ENCODE data around the gene XPO4. TPM values are rescaled to one million over a fixed set of nuclear protein-coding genes. Genes with fewer than 3 reads are reported as not detected.

The XPO4 gene
- total and polyA plus RNA-seq, 2 of the 13 experiments (the other 11 are each of a cell fraction or from before 2014, with no cell fraction given): 8.4 to 24.8 TPM

- BruUV-seq (replicated peaks): no TSS peak
- H3K4me3 ChIP-seq (replicated peaks in 1 of 3; ENCODE audit: insufficient read depth in 1 of 3, low read depth in 2 of 3, low read length in 3 of 3): no peak overlapping the region
- H3K27ac ChIP-seq (ENCODE audit: extremely low read length, insufficient read depth, low read length): no peak overlapping the region
- H3K4me2 ChIP-seq (ENCODE audit: low read depth, low read length): no peak overlapping the region
- H3K4me1 ChIP-seq (ENCODE audit: insufficient read depth, low read length): peaks cover 21% of the 10 kb centered on the region
- TF ChIP-seq FOXK2 (IDR thresholded peaks at IDR 0.05): no peak
- TF ChIP-seq ZBTB26 (CRISPR knock-in tag; IDR thresholded peaks at IDR 0.05; ENCODE audit: borderline replicate concordance): no peak
- TF ChIP-seq TBL1XR1 (IDR thresholded peaks at IDR 0.05; ENCODE audit: borderline replicate concordance, low read length, partially characterized antibody): no peak
- TF ChIP-seq FIP1L1 (IDR thresholded peaks at IDR 0.05; ENCODE audit: borderline replicate concordance, insufficient read depth, low read depth, low read length): no peak
- TF ChIP-seq HNF4A (CRISPR knock-in tag; IDR thresholded peaks at IDR 0.05): no peak
- no peak for TF ChIP-seq ZFP36L1 (CRISPR knock-in tag; IDR thresholded peaks at IDR 0.05)
- no peak for TF ChIP-seq SRSF9 (IDR thresholded peaks at IDR 0.05; ENCODE audit: borderline replicate concordance, insufficient read depth, low read depth, low read length, poor library complexity, severe bottlenecking)
- no peak for TF ChIP-seq ZNF18 (CRISPR knock-in tag; IDR thresholded peaks at IDR 0.05; ENCODE audit: insufficient replicate concordance)
- no peak for TF ChIP-seq TIGD3 (CRISPR knock-in tag; IDR thresholded peaks at IDR 0.05; ENCODE audit: borderline replicate concordance)
- TF ChIP-seq CHCHD3 (CRISPR knock-in tag; IDR thresholded peaks at IDR 0.05): no peak
- no peak for TF ChIP-seq NR2F1 (CRISPR knock-in tag; IDR thresholded peaks at IDR 0.05)
- no peak for TF ChIP-seq CHD4 (IDR thresholded peaks at IDR 0.05; ENCODE audit: borderline replicate concordance, low read length)
- TF ChIP-seq RNF2 (conservative IDR thresholded peaks at IDR 0.05; ENCODE audit: low read depth): no peak
- no peak for TF ChIP-seq ZMYM3 (CRISPR knock-in tag; IDR thresholded peaks at IDR 0.05)
- TF ChIP-seq PAXIP1 (CRISPR knock-in tag; conservative IDR thresholded peaks at IDR 0.05): no peak
- no peaks in the 10 kb centered on the region for H3K79me2 ChIP-seq (ENCODE audit: insufficient read depth, low read length)
- 82% methylated on average over 29 of the region's 29 CpGs for WGBS (ENCODE audit: low lambda C conversion rate)
- no peaks in the 10 kb centered on the region for H3K9me3 ChIP-seq (ENCODE audit: low read length)
- DNase-seq (ENCODE audit: low spot score): no peak
- no peak for ATAC-seq
- POLR2A ChIA-PET: no interaction called here
- CTCF ChIA-PET (ENCODE audit: low intra/inter-chr PET ratio, low total read pairs): no interaction called here
- in situ Hi-C loops (cut with HindIII; ENCODE audit: extremely low pct_ligation_motif_present, low pct_unique_long_range_greater_than_20kb): loop anchor here (10.0 kb wide), 1 partner anchor 229 kb away; the partner anchor contains the start of genes MRPL57 and SKA3
- intact Hi-C loops (cut with micrococcal nuclease; ENCODE audit: unreplicated experiment): no loop called here
- no peak overlapping the region for H2AFZ ChIP-seq (ENCODE audit: low read length)
- no peak for FAIRE-seq
- H3K36me3 ChIP-seq (replicated peaks in 1 of 2; ENCODE audit: control insufficient read depth in 1 of 2, insufficient read depth in 2 of 2, low read length in 2 of 2): no peaks in the 10 kb centered on the region
- H4K20me1 ChIP-seq (ENCODE audit: insufficient read depth, low read length): no peaks in the 10 kb centered on the region
- H3K9ac ChIP-seq (ENCODE audit: insufficient read depth, low read depth, low read length): no peak overlapping the region
- peaks cover 0 to 6% of the 10 kb centered on the region in 2 experiments; a peak in 1 of 5 replicates for H3K27me3 ChIP-seq (ENCODE audit: control insufficient read depth in 1 of 2, insufficient read depth in 2 of 2, low read length in 2 of 2)
These were observed 43.4 kb upstream of the XPO4 start for GRCh38 chr13:20945952-20946383.

Data from HepG2 (cell line).